Progenitor cell of endocrine pancreas (in vitro differentiated cells): ENCODE data around the gene DPP6. TPM values are rescaled to one million over a fixed set of nuclear protein-coding genes. Genes with fewer than 3 reads are reported as not detected.

Source experiments
- DNase-seq: peaks from one replicate; pipeline ENCODE4 v3.0.0; 2021; ENCODE audit warnings: low spot score; ENCODE audit not compliant: unreplicated experiment
- H3K27ac Mint-ChIP-seq: 2 replicates; pipeline ENCODE4 v1.8.0; 2021; ENCODE audit warnings: mild to moderate bottlenecking, moderate library complexity, mixed read lengths
- H3K27me3 Mint-ChIP-seq: 2 replicates; pipeline ENCODE4 v1.8.0; 2021; ENCODE audit warnings: mixed read lengths
- H3K36me3 Mint-ChIP-seq: 2 replicates; pipeline ENCODE4 v1.8.0; 2022; ENCODE audit warnings: mixed read lengths; ENCODE audit not compliant: insufficient read depth
- H3K4me1 Mint-ChIP-seq: 2 replicates; pipeline ENCODE4 v1.8.0; 2021; ENCODE audit warnings: low read depth, mixed read lengths
- H3K4me3 Mint-ChIP-seq: 2 replicates; pipeline ENCODE4 v1.8.0; 2021; ENCODE audit warnings: low read depth, mild to moderate bottlenecking, moderate library complexity, mixed read lengths
- H3K9me3 Mint-ChIP-seq: 2 replicates; pipeline ENCODE4 v1.8.0; 2021; ENCODE audit warnings: low read depth, mixed read lengths
- total RNA-seq: library from RNA; stranded (reverse); gene quantifications from 2 replicates; pipeline ENCODE4 v1.2.1, GENCODE V29; 2021
- TF ChIP-seq, protein P1 (sequence below): fragments of 200-600 bp; sonication (generic); IDR thresholded peaks from one replicate; pipeline ENCODE4 v1.5.0; 2021; ENCODE audit warnings: antibody characterized with exemption, mild to moderate bottlenecking; ENCODE audit not compliant: unreplicated experiment

DPP6 gene
- total RNA-seq, 1 donor from 2014 or later, result 13.4 TPM

GRCh38 chr7:154338701-154339506, 286.7 kb downstream of the DPP6 start:
- no peak overlapping the region for H3K4me3 Mint-ChIP-seq
- H3K9me3 Mint-ChIP-seq, result no peaks in the 10 kb centered on the region
- no peaks in the 10 kb centered on the region for H3K36me3 Mint-ChIP-seq
- H3K27me3 Mint-ChIP-seq, result peaks cover 11% of the 10 kb centered on the region
- no peak for DNase-seq
- peaks cover 8% of the 10 kb centered on the region for H3K4me1 Mint-ChIP-seq
- TF ChIP-seq, protein P1, sequence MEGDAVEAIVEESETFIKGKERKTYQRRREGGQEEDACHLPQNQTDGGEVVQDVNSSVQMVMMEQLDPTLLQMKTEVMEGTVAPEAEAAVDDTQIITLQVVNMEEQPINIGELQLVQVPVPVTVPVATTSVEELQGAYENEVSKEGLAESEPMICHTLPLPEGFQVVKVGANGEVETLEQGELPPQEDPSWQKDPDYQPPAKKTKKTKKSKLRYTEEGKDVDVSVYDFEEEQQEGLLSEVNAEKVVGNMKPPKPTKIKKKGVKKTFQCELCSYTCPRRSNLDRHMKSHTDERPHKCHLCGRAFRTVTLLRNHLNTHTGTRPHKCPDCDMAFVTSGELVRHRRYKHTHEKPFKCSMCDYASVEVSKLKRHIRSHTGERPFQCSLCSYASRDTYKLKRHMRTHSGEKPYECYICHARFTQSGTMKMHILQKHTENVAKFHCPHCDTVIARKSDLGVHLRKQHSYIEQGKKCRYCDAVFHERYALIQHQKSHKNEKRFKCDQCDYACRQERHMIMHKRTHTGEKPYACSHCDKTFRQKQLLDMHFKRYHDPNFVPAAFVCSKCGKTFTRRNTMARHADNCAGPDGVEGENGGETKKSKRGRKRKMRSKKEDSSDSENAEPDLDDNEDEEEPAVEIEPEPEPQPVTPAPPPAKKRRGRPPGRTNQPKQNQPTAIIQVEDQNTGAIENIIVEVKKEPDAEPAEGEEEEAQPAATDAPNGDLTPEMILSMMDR, result no peak
- no peak overlapping the region for H3K27ac Mint-ChIP-seq

DNA sequence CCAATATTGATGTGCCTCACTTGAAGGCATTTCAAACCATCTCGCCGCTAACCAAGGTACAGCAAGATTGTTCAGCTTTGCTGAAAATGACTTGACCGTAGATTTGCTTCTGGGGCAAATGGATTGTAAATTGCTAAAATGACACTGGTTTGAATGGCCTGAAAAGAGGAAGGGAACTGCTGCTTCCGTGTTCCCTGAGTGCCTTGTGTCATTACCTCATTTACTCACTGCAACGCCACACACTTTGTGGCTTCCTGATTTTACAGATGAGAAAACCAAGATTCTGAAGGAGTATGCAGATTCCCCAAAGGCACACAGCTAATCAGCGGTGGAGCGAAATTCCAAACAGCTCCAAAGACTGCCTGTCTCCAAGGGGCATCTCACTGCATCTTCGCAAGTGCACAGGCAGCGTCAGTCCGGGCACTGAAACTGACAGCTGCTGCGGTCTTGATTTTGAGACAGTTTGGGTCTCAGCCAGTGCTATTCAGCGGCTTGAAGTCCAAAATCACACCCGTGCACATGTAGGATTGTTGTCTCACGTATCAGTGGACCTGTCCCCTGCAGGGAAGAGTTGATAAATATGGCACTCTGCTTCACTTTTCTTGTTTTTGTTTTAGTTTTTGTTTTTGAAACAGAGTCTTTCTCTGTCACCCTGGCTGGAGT, 290.9 kb downstream of the DPP6 start:
- no peaks in the 10 kb centered on the region for H3K36me3 Mint-ChIP-seq
- TF ChIP-seq, protein P1, result no peak
- peaks cover 8% of the 10 kb centered on the region for H3K4me1 Mint-ChIP-seq
- H3K27me3 Mint-ChIP-seq, result peaks cover 16% of the 10 kb centered on the region
- no peak overlapping the region for H3K27ac Mint-ChIP-seq
- H3K4me3 Mint-ChIP-seq, result no peak overlapping the region
- no peaks in the 10 kb centered on the region for H3K9me3 Mint-ChIP-seq
- DNase-seq, result no peak

DNA sequence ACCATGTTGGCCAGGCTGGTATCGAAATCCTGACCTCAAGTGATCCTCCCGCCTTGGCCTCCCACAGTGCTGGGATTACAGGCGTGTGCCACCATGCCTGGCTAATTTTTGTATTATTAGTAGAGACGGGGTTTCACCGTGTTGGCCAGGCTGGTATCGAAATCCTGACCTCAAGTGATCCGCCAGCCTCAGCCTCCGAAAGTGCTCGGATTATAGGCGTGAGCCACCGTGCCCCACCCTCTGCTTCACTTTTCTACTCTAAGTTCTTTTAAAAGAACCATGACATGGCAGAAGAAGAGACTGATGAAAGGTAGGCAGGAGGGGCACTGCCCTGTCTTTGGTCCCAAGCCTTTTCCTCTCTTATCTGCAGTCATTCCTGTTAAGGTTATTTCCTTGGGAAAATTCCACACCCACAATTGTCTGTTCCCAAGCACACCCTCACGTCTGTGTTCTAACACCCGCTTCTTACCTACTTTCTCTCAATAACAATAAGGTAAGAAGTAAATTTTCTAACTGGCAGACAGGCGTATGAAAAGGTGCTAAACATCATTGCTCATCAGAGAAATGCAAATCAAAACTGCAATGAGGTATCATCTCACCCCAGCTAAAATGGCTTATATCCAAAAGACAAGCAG, 291.7 kb downstream of the DPP6 start:
- H3K4me3 Mint-ChIP-seq, result no peak overlapping the region
- H3K36me3 Mint-ChIP-seq, result no peaks in the 10 kb centered on the region
- peaks cover 10% of the 10 kb centered on the region for H3K27me3 Mint-ChIP-seq
- H3K4me1 Mint-ChIP-seq, result peaks cover 8% of the 10 kb centered on the region
- TF ChIP-seq, protein P1, result no peak
- DNase-seq, result no peak
- no peak overlapping the region for H3K27ac Mint-ChIP-seq
- H3K9me3 Mint-ChIP-seq, result no peaks in the 10 kb centered on the region

DNA sequence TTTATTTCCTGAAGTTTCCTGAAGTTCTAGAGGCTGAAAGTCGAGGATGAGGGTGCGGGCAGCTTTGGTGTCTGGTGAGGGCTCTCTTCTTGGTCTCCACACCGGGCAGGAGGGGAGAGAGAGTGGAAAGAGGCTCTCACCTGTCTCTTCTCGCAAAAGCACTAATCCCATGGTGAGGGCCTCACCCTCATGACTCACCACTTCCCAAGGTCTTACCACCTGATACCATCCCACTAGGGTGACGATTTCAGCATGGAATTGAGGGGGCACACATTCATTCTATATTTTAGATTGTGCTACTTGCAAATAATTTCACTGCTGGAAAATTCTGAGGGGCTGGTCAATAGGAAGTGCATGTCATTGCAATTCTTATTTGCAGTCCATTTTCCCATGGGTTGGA, 292.9 kb downstream of the DPP6 start:
- TF ChIP-seq, protein P1, result no peak
- DNase-seq, result no peak
- no peak overlapping the region for H3K27ac Mint-ChIP-seq
- peaks cover 8% of the 10 kb centered on the region for H3K4me1 Mint-ChIP-seq
- no peaks in the 10 kb centered on the region for H3K9me3 Mint-ChIP-seq
- peaks cover 8% of the 10 kb centered on the region for H3K27me3 Mint-ChIP-seq
- no peaks in the 10 kb centered on the region for H3K36me3 Mint-ChIP-seq
- no peak overlapping the region for H3K4me3 Mint-ChIP-seq

GRCh38 chr7:154347700-154348266, 295.6 kb downstream of the DPP6 start:
- TF ChIP-seq, protein P1, result no peak
- Mint-ChIP-seq H3K9me3 (no peaks in the 10 kb centered on the region), H3K36me3 (no peaks in the 10 kb centered on the region), H3K27ac (no peak overlapping the region), H3K4me1 (no peaks in the 10 kb centered on the region), H3K4me3 (no peak overlapping the region), H3K27me3 (peaks cover 5% of the 10 kb centered on the region)
- no peak for DNase-seq
